Effector memory CD4-positive, alpha-beta T cell (primary cell): ENCODE data around the gene SYDE2.

Experiments
- DNase-seq, 3 donors: peaks; one replicate each; pipeline ENCODE4 v3.0.0-alpha.2; 2020
- H3K27ac ChIP-seq: 2 replicates; pipeline ENCODE4 v1.7.0; 2013; ENCODE audit warnings: mild to moderate bottlenecking, low read length, moderate library complexity; ENCODE audit not compliant: insufficient read depth, poor library complexity, severe bottlenecking
- H3K27me3 ChIP-seq: replicated peaks from 2 replicates; pipeline ENCODE4 v1.7.0; 2013; ENCODE audit warnings: mild to moderate bottlenecking, low read length; ENCODE audit not compliant: insufficient read depth, control insufficient read depth, poor library complexity, severe bottlenecking
- H3K36me3 ChIP-seq: 2 replicates; pipeline ENCODE4 v1.7.0; 2013; ENCODE audit warnings: mild to moderate bottlenecking, low read length, moderate library complexity; ENCODE audit not compliant: control insufficient read depth, insufficient read depth
- H3K4me1 ChIP-seq: 2 replicates; pipeline ENCODE4 v1.7.0; 2013; ENCODE audit warnings: low read length, mild to moderate bottlenecking; ENCODE audit not compliant: control insufficient read depth, insufficient read depth, poor library complexity, severe bottlenecking
- H3K4me3 ChIP-seq: 2 replicates; pipeline ENCODE4 v1.7.0; 2013; ENCODE audit warnings: low read length, low read depth, mild to moderate bottlenecking; ENCODE audit not compliant: insufficient read depth, poor library complexity, severe bottlenecking
- H3K9me3 ChIP-seq: 2 replicates; pipeline ENCODE4 v1.7.0; 2013; ENCODE audit warnings: mild to moderate bottlenecking, low read length, moderate library complexity; ENCODE audit not compliant: control insufficient read depth

SYDE2 gene

DNA sequence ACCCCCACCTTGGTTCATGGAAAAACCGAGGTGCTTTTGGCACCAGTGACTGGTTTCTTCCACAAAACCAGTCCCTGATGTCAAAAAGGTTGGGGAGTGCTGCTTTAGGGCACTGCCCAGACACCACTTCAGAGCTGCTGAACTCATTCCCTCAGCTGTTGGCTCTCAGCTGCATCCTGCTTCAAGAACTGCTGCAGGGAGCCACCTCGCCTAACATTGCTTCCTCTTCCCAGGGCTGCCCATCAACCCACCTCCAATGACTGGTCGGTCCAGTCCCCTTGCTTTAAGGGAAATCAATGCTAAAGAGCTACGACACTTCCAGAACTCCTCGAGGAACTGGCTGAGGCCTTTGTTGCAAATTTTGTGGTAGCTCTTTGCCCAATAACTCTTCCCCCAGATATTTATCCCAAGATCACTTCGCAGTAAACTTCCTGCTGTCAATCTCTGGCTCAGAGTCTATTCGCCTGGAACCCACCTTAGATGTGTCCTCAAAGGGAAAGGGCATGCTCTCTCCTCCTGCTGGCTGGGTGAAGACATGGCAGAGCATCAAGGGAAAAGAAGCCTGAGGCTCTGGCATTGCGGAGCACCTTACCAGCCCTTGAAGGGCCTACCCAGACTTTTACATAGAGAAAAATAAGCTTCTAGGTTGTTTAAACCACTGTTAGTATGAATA, 29.6 kb upstream of the SYDE2 start:
- H3K4me3 ChIP-seq, result no peak overlapping the region
- no peaks in the 10 kb centered on the region for H3K9me3 ChIP-seq
- no peaks in the 10 kb centered on the region for H3K27me3 ChIP-seq
- H3K4me1 ChIP-seq, result no peaks in the 10 kb centered on the region
- H3K36me3 ChIP-seq, result no peaks in the 10 kb centered on the region
- H3K27ac ChIP-seq, result no peak overlapping the region
- no peak for DNase-seq

DNA sequence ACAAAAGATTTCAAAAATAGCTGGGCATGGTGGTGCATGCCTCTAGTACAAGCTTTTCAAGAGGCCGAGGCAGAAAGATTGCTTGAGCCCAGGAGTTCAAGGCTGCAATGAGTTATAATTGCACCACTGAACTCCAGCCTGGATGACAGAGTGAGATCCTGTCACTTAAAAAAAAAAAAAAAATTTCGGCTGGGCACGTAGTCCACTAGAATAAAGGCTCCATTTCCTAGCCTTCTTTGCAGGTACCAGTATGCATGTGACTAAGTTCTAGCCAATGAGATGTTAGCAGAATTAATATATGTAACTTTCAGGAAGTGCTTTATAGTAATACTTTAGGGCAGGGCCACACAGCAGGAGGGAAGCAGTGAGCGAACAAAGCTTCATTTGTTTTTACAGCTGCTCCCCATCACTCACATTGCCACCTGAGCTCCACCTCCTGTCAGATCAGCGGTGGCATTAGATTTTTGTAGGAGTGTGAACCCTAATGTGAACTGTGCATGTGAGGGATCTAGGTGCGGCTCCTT, 28.8 kb upstream of the SYDE2 start:
- Histone ChIP-seq H3K4me3 (no peak overlapping the region), H3K4me1 (no peaks in the 10 kb centered on the region), H3K36me3 (no peaks in the 10 kb centered on the region), H3K9me3 (no peaks in the 10 kb centered on the region), H3K27ac (no peak overlapping the region), H3K27me3 (no peaks in the 10 kb centered on the region)
- DNase-seq, result no peak

GRCh38 chr1:85228972-85229371, 28.2 kb upstream of the SYDE2 start:
- no peak overlapping the region for H3K4me3 ChIP-seq
- no peaks in the 10 kb centered on the region for H3K9me3 ChIP-seq
- no peak overlapping the region for H3K27ac ChIP-seq
- no peaks in the 10 kb centered on the region for H3K27me3 ChIP-seq
- H3K36me3 ChIP-seq, result no peaks in the 10 kb centered on the region
- no peak for DNase-seq
- no peaks in the 10 kb centered on the region for H3K4me1 ChIP-seq

DNA sequence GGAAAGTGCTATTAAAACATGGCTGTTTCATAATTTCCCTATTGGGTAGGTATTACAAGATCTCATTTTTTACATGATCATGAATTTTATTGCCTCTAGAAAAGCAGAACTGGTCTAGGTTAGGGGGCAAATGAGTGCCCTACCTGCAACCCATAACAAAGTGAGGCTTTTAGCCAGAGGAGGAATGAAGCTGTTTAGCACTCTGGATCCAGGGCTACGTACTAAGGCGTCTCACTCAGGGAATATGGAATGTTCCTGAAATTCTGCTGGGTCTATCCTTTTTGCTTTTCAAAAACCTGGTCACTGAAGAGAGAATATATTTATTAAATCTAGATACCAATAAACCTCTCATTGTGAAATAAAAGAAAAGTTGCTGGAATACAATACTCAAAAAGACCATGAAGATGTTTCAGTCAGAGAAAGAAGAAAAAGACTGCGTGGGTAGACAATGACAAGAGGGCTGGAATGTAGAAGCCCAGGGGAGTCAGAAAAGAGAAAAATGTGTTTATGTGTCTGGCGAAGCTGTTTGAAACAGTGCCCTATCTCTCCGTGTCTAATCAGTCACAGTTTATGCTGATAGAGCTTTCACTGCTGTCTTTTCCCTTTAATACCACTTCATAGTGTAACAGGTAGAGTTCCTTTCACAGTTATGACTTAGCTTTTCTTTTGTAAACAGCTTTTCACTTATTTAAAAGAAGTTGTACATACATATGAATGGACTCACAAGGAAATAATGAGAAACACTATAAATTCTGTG, 25.0 kb upstream of the SYDE2 start:
- H3K36me3 ChIP-seq, result no peaks in the 10 kb centered on the region
- H3K9me3 ChIP-seq, result no peaks in the 10 kb centered on the region
- DNase-seq, result no peak
- no peaks in the 10 kb centered on the region for H3K27me3 ChIP-seq
- H3K27ac ChIP-seq, result no peak overlapping the region
- H3K4me3 ChIP-seq, result no peak overlapping the region
- H3K4me1 ChIP-seq, result no peaks in the 10 kb centered on the region

DNA sequence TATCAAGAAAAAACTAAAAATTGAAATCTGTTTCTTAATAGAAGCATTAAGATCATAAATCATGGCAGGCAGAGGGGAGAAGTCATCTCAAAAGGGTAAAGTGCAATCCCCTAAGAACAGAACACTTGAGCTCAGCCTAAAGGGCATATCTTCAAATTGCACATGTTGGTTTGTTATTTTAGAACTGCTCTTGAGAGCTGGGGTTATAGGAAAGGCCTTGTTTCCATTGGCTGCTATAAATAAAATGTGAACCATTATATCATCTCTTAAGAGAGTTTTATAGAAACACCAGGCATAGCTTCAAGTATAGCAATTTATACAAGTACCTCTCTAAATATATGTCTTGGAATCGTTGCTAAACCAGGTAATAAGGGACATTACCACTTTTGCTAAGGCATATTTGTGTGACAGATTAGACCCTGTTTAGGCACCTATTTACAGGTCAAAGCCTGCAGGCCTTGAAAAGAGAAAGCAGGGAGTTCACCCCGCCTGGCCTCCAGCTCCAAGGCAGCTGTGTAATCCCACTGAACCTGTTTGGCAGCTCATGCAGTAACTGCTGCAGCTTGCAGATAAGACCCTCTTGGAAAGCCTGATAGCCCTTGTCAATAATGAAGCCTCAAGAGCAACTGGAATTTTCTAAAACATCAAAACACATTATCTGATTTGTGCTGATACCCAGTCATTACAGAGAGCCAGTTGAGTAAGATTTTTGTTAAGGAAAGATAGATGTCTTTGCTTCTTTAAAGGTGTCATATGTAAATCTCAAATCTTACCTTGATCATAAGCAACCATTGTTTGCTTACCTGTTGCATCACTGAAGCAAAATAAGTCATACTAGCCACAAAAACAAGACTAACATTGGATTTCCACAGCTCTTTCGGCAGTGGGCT, 24.2 kb upstream of the SYDE2 start:
- H3K4me1 ChIP-seq, result no peaks in the 10 kb centered on the region
- no peaks in the 10 kb centered on the region for H3K36me3 ChIP-seq
- no peak overlapping the region for H3K4me3 ChIP-seq
- DNase-seq, result no peak
- H3K9me3 ChIP-seq, result no peaks in the 10 kb centered on the region
- H3K27ac ChIP-seq, result no peak overlapping the region
- no peaks in the 10 kb centered on the region for H3K27me3 ChIP-seq

DNA sequence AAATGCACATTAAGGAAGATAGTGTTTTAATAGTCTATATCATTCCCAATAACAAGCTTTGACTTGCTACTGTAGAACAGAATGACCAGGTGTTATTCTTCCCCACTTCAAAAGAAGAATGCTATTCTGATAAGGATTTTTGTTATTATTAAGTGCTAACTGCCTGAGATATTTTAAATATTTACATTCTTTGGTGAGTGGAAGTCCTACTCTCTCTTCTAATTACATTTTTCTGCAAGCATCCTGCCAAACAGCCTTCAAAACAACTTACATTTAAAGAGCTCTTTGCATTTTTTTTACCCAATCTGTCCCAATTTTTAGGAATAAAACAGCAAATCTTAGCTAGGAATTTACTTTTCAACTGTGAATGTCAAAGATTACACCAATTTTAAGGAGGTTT, 23.5 kb upstream of the SYDE2 start:
- no peaks in the 10 kb centered on the region for H3K36me3 ChIP-seq
- H3K9me3 ChIP-seq, result no peaks in the 10 kb centered on the region
- H3K27me3 ChIP-seq, result no peaks in the 10 kb centered on the region
- DNase-seq, result no peak
- no peaks in the 10 kb centered on the region for H3K4me1 ChIP-seq
- H3K4me3 ChIP-seq, result no peak overlapping the region
- H3K27ac ChIP-seq, result no peak overlapping the region

DNA sequence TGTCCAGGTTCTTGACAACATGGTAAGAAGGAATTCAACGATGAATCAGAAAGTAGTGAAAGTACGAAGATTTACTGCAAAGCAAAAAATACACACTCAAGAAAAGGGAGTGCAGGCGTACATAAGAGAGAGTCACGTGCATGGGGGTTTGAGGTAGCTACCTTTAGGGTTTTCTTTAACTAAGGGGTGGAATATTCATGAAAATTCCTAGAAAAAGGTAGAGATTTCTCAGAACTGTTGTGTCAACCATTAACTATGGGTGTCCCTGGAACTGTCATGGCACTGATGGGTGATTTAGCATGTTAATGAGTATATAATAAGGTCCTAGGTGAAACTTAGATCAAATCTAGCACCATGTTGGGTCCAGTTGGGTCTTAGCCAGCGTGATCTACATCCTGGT, 22.5 kb upstream of the SYDE2 start:
- H3K36me3 ChIP-seq, result no peaks in the 10 kb centered on the region
- no peaks in the 10 kb centered on the region for H3K9me3 ChIP-seq
- no peak overlapping the region for H3K4me3 ChIP-seq
- no peak for DNase-seq
- H3K27ac ChIP-seq, result no peak overlapping the region
- no peaks in the 10 kb centered on the region for H3K27me3 ChIP-seq
- H3K4me1 ChIP-seq, result no peaks in the 10 kb centered on the region

DNA sequence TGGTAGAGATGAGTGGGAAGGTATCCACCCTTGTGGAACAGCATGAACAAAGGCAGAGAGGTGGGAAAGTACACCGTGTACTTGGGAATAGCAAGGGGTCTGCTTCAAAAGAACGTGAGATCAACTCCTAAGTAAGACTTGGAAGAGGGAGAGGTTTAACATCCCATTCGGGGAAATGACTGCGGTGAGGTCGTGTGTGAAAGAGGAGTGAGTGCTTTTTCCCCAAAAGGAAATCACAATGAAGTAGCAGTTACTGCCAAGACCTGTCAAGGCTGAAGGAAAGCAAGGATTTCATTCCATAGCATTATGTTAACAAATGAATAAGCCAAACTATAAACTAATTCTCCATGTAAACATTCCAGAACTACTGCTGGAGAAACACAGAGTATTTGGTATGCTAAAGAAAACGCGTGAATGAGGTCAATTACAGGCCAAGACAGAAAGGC, 20.0 kb upstream of the SYDE2 start:
- no peak for DNase-seq
- H3K9me3 ChIP-seq, result no peaks in the 10 kb centered on the region
- H3K4me3 ChIP-seq, result no peak overlapping the region
- no peaks in the 10 kb centered on the region for H3K36me3 ChIP-seq
- H3K27ac ChIP-seq, result no peak overlapping the region
- no peaks in the 10 kb centered on the region for H3K27me3 ChIP-seq
- H3K4me1 ChIP-seq, result no peaks in the 10 kb centered on the region

DNA sequence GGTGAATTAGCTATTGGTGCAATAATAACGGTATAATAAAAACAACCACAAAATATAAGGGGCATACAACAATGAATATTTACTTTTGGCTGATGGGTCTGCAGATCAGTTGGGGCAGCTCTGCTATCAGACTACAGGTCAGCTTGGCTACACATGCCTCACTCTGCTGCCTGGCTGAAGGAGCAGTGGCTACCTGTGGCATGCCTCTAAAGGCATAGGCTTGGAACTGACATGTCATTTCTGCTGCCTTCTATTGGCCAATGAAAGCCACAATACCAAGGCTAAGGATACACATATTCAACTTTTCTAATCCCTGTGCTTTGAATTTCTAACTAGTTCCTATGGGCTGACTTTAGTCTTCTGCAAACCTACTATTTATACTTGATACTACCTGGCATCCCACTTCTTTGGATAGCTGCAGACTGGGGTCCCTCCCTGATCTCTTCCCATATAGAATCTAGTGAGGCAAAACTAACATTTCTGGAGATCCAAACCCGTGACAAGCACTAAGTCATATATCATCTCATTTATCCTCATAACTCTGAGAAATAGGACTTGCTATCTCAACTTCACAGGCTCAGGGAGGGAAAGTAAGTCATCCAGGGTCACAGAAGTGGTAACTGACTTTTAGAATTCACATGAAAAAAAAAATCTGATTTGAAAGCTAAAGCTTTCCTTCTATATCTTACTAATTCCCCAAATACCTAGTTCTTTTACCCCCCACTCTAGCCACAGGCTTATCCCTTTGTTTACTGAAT, 19.2 kb upstream of the SYDE2 start:
- no peak for DNase-seq
- no peaks in the 10 kb centered on the region for H3K4me1 ChIP-seq
- H3K27me3 ChIP-seq, result no peaks in the 10 kb centered on the region
- no peak overlapping the region for H3K27ac ChIP-seq
- H3K4me3 ChIP-seq, result no peak overlapping the region
- H3K9me3 ChIP-seq, result no peaks in the 10 kb centered on the region
- H3K36me3 ChIP-seq, result no peaks in the 10 kb centered on the region
